ENCODE measurements around the gene KIRREL3. TPM values are rescaled to one million over a fixed set of nuclear protein-coding genes. Genes with fewer than 3 reads are reported as not detected.

The KIRREL3 gene
- total RNA-seq, 2 donors from 2014 or later = 1.2 to 1.3 TPM

GRCh38 chr11:126510621-126511370 is 489.8 kb downstream of the KIRREL3 start:
- intact Hi-C loops (cut with DNase I, micrococcal nuclease) = no loop called here
- DNase-seq (no peak), ATAC-seq (no peak)

GRCh38 chr11:126507646-126508045 is 492.9 kb downstream of the KIRREL3 start:
- no peak for ATAC-seq
- intact Hi-C loops (cut with DNase I, micrococcal nuclease) = no loop called here
- no peak for DNase-seq

- DNase-seq (no peak), ATAC-seq (no peak)
- intact Hi-C loops (cut with DNase I, micrococcal nuclease) = no loop called here
Observed at GRCh38 chr11:126506789-126507188, 493.8 kb downstream of the KIRREL3 start.

GRCh38 chr11:126502982-126503381 is 497.6 kb downstream of the KIRREL3 start:
- DNase-seq = no peak
- no peak for ATAC-seq
- intact Hi-C loops (cut with DNase I, micrococcal nuclease) = no loop called here

GRCh38 chr11:126502159-126502558 is 498.4 kb downstream of the KIRREL3 start:
- DNase-seq (no peak), ATAC-seq (no peak)
- intact Hi-C loops (cut with DNase I, micrococcal nuclease) = no loop called here

- intact Hi-C loops (cut with DNase I, micrococcal nuclease) = no loop called here
- ATAC-seq (no peak), DNase-seq (no peak)
Observed at GRCh38 chr11:126501641-126502040, 498.9 kb downstream of the KIRREL3 start.

GRCh38 chr11:126500981-126501380 is 499.6 kb downstream of the KIRREL3 start:
- intact Hi-C loops (cut with DNase I, micrococcal nuclease) = no loop called here
- DNase-seq = no peak
- no peak for ATAC-seq

- ATAC-seq (no peak), DNase-seq (no peak)
- intact Hi-C loops (cut with DNase I, micrococcal nuclease) = no loop called here
Observed at GRCh38 chr11:126499131-126499752, 501.3 kb downstream of the KIRREL3 start.

- intact Hi-C loops (cut with DNase I, micrococcal nuclease) = no loop called here
- DNase-seq = no peak
- ATAC-seq = no peak
Observed at GRCh38 chr11:126498281-126498680, 502.3 kb downstream of the KIRREL3 start.

- ATAC-seq = no peak
- intact Hi-C loops (cut with DNase I, micrococcal nuclease) = no loop called here
- DNase-seq = no peak
Observed at GRCh38 chr11:126497581-126498122, 502.9 kb downstream of the KIRREL3 start.

GRCh38 chr11:126496576-126497337 is 503.8 kb downstream of the KIRREL3 start:
- ATAC-seq (no peak), DNase-seq (no peak)
- intact Hi-C loops (cut with DNase I, micrococcal nuclease) = no loop called here

- ATAC-seq (no peak), DNase-seq (no peak)
- intact Hi-C loops (cut with DNase I, micrococcal nuclease) = no loop called here
Observed at GRCh38 chr11:126495281-126496220, 505.0 kb downstream of the KIRREL3 start.

GRCh38 chr11:126494831-126495230 is 505.7 kb downstream of the KIRREL3 start:
- ATAC-seq = no peak
- DNase-seq = no peak
- intact Hi-C loops (cut with DNase I, micrococcal nuclease) = no loop called here

GRCh38 chr11:126492331-126493082 is 508.1 kb downstream of the KIRREL3 start:
- DNase-seq (no peak), ATAC-seq (no peak)
- intact Hi-C loops (cut with DNase I, micrococcal nuclease) = no loop called here

GRCh38 chr11:126491092-126491491 is 509.5 kb downstream of the KIRREL3 start:
- DNase-seq = no peak
- ATAC-seq = no peak

GRCh38 chr11:126489836-126490660 is 510.5 kb downstream of the KIRREL3 start:
- DNase-seq (no peak), ATAC-seq (no peak)
- intact Hi-C loops (cut with DNase I, micrococcal nuclease) = loop anchor here in 1 of 2 donors (10.0 kb wide), 1 partner anchor 185 kb away; the partner anchor contains the start of gene DCPS

More at GRCh38 chr11:126491092-126491491, 509.5 kb downstream of the KIRREL3 start:
- intact Hi-C loops (cut with DNase I, micrococcal nuclease) = no loop called here

Measured in left colon (tissue), 2 donors.